GM12865 (cell line): Measurements from ENCODE around the gene CDK15.
A peak's percentile ranks its signal among the peaks of the same experiment; 100 is the strongest.
"Not testable (repeated sequence)": the region's sequence is repeated elsewhere in the genome, so short reads cannot be mapped to it uniquely, and the experiment has no call there.

Experiments
- DNase-seq: peaks from one replicate; pipeline ENCODE4 v3.0.0; 2010; ENCODE audit warnings: low read depth
- H3K4me3 ChIP-seq: 2 replicates; pipeline ENCODE4 v1.5.1; 2011; ENCODE audit warnings: mild to moderate bottlenecking, low read depth, low read length, control low read depth
- CTCF ChIP-seq: IDR thresholded peaks from 2 replicates; pipeline ENCODE4 v1.5.1; 2011; ENCODE audit warnings: low read length, control low read depth, low read depth, inconsistent platforms; ENCODE audit not compliant: insufficient read depth; ENCODE audit errors: missing control alignments

CDK15 gene

GRCh38 chr2:201796478-201796865 is 9.9 kb upstream of the CDK15 start:
- TF ChIP-seq CTCF: no peak
- no peak overlapping the region for H3K4me3 ChIP-seq
- DNase-seq: no peak

GRCh38 chr2:201797175-201797840 is 9.0 kb upstream of the CDK15 start:
- DNase-seq: no peak
- no peak for TF ChIP-seq CTCF
- H3K4me3 ChIP-seq: no peak overlapping the region

- TF ChIP-seq CTCF: no peak
- DNase-seq: no peak
- H3K4me3 ChIP-seq: no peak overlapping the region
Observed at GRCh38 chr2:201798252-201798913, 8.0 kb upstream of the CDK15 start.

GRCh38 chr2:201798914-201799285 is 7.4 kb upstream of the CDK15 start:
- DNase-seq: peak; percentile 43
- peak; percentile 43 for TF ChIP-seq CTCF
- H3K4me3 ChIP-seq: not testable (repeated sequence)

- H3K4me3 ChIP-seq: no peak overlapping the region
- DNase-seq: no peak
- no peak for TF ChIP-seq CTCF
Observed at GRCh38 chr2:201807452-201807999, 1.2 kb downstream of the CDK15 start.

- no peak for DNase-seq
- TF ChIP-seq CTCF: no peak
- H3K4me3 ChIP-seq: no peak overlapping the region
Observed at GRCh38 chr2:201808027-201808426, 1.7 kb downstream of the CDK15 start.
